ENCODE results near the gene ZNF418. TPM values are rescaled to one million over a fixed set of nuclear protein-coding genes. Genes with fewer than 3 reads are reported as not detected.
"Not testable (repeated sequence)": the region's sequence is repeated elsewhere in the genome, so short reads cannot be mapped to it uniquely, and the experiment has no call there.

Gene ZNF418
- total RNA-seq, 1 donor from 2014 or later: 10.4 TPM

- H3K9ac ChIP-seq (ENCODE audit: low read length): no peak overlapping the region
- FAIRE-seq: no peak
- Mint-ChIP-seq H3K9me3 (ENCODE audit: unreplicated experiment) (peaks cover 26% of the 10 kb centered on the region), H3K4me3 (ENCODE audit: unreplicated experiment) (peak overlapping the region; percentile 96), H3K27me3 (ENCODE audit: low read depth, unreplicated experiment) (no peaks in the 10 kb centered on the region), H3K4me1 (ENCODE audit: low read depth, unreplicated experiment) (peaks cover 4% of the 10 kb centered on the region), H3K36me3 (ENCODE audit: low read depth, unreplicated experiment) (peaks cover 56% of the 10 kb centered on the region), H3K27ac (ENCODE audit: unreplicated experiment) (no peak overlapping the region)
- H3K4me1 ChIP-seq (ENCODE audit: insufficient read depth, low read length): peaks cover 4% of the 10 kb centered on the region
- no peak for DNase-seq (ENCODE audit: low read depth)
- H3K27me3 ChIP-seq (ENCODE audit: insufficient read depth, low read length): no peaks in the 10 kb centered on the region
- peaks cover 2% of the 10 kb centered on the region for H3K36me3 ChIP-seq (ENCODE audit: insufficient read depth, low read length)
- H3K79me2 ChIP-seq (ENCODE audit: insufficient read depth, low read length): no peaks in the 10 kb centered on the region
- no peak overlapping the region for H2AFZ ChIP-seq (ENCODE audit: low read depth, low read length)
- no peak overlapping the region for H3K4me3 ChIP-seq (ENCODE audit: insufficient read depth, low read depth, low read length)
- H3K9me3 ChIP-seq (ENCODE audit: insufficient read depth, low read depth, low read length): peaks cover 43% of the 10 kb centered on the region
- H3K27ac ChIP-seq (ENCODE audit: low read depth, low read length): no peak overlapping the region
- H4K20me1 ChIP-seq (ENCODE audit: insufficient read depth, low read length): no peaks in the 10 kb centered on the region
- peak overlapping the region; percentile 89 for H3K4me2 ChIP-seq (ENCODE audit: low read length)
- TF ChIP-seq, protein P1, sequence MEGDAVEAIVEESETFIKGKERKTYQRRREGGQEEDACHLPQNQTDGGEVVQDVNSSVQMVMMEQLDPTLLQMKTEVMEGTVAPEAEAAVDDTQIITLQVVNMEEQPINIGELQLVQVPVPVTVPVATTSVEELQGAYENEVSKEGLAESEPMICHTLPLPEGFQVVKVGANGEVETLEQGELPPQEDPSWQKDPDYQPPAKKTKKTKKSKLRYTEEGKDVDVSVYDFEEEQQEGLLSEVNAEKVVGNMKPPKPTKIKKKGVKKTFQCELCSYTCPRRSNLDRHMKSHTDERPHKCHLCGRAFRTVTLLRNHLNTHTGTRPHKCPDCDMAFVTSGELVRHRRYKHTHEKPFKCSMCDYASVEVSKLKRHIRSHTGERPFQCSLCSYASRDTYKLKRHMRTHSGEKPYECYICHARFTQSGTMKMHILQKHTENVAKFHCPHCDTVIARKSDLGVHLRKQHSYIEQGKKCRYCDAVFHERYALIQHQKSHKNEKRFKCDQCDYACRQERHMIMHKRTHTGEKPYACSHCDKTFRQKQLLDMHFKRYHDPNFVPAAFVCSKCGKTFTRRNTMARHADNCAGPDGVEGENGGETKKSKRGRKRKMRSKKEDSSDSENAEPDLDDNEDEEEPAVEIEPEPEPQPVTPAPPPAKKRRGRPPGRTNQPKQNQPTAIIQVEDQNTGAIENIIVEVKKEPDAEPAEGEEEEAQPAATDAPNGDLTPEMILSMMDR (IDR thresholded peaks at IDR 0.05; ENCODE audit: insufficient read depth, low read depth, low read length): no peak
- no peak for TF ChIP-seq EZH2 (IDR thresholded peaks at IDR 0.05; ENCODE audit: insufficient read depth, low read length)
Measured at GRCh38 chr19:57935731-57936130, 529 bp upstream of the ZNF418 start.

GRCh38 chr19:57927587-57927986, 7.6 kb downstream of the ZNF418 start:
- Histone ChIP-seq H3K36me3 (ENCODE audit: insufficient read depth, low read length) (peaks cover 21% of the 10 kb centered on the region), H3K79me2 (ENCODE audit: insufficient read depth, low read length) (no peaks in the 10 kb centered on the region), H3K9me3 (ENCODE audit: insufficient read depth, low read depth, low read length) (peaks cover 67% of the 10 kb centered on the region), H4K20me1 (ENCODE audit: insufficient read depth, low read length) (no peaks in the 10 kb centered on the region), H3K4me2 (ENCODE audit: low read length) (no peak overlapping the region), H3K4me1 (ENCODE audit: insufficient read depth, low read length) (no peaks in the 10 kb centered on the region), H3K9ac (ENCODE audit: low read length) (no peak overlapping the region), H3K4me3 (ENCODE audit: insufficient read depth, low read depth, low read length) (no peak overlapping the region), H3K27ac (ENCODE audit: low read depth, low read length) (no peak overlapping the region), H3K27me3 (ENCODE audit: insufficient read depth, low read length) (no peaks in the 10 kb centered on the region), H2AFZ (ENCODE audit: low read depth, low read length) (no peak overlapping the region)
- Mint-ChIP-seq H3K36me3 (ENCODE audit: low read depth, unreplicated experiment) (peaks cover 73% of the 10 kb centered on the region), H3K4me1 (ENCODE audit: low read depth, unreplicated experiment) (no peaks in the 10 kb centered on the region), H3K9me3 (ENCODE audit: unreplicated experiment) (peaks cover 52% of the 10 kb centered on the region), H3K27ac (ENCODE audit: unreplicated experiment) (no peak overlapping the region), H3K27me3 (ENCODE audit: low read depth, unreplicated experiment) (no peaks in the 10 kb centered on the region), H3K4me3 (ENCODE audit: unreplicated experiment) (peak overlapping the region; percentile 41)
- TF ChIP-seq, protein P1 (IDR thresholded peaks at IDR 0.05; ENCODE audit: insufficient read depth, low read depth, low read length): no peak
- no peak for TF ChIP-seq EZH2 (IDR thresholded peaks at IDR 0.05; ENCODE audit: insufficient read depth, low read length)
- DNase-seq (ENCODE audit: low read depth): no peak
- no peak for FAIRE-seq

GRCh38 chr19:57916168-57916995, 18.8 kb downstream of the ZNF418 start, which contains the start of gene ZNF417:
Gene ZNF417, minus strand, starts transcription at chr19:57916592. Its CDS starts 181 bp downstream, at chr19:57916411.
- Histone ChIP-seq H3K27ac (ENCODE audit: low read depth, low read length) (peak within 1 kb of the TSS; percentile 40), H2AFZ (ENCODE audit: low read depth, low read length) (peak within 1 kb of the TSS; percentile 53), H3K79me2 (ENCODE audit: insufficient read depth, low read length) (peaks cover 36% of the 10 kb centered on the region), H3K4me3 (ENCODE audit: insufficient read depth, low read depth, low read length) (peak within 1 kb of the TSS; percentile 89), H3K4me2 (ENCODE audit: low read length) (peak within 1 kb of the TSS; percentile 90), H3K9ac (ENCODE audit: low read length) (peak within 1 kb of the TSS; percentile 87)
- H3K27me3 ChIP-seq (ENCODE audit: insufficient read depth, low read length); H3K36me3 ChIP-seq (ENCODE audit: insufficient read depth, low read length); H3K9me3 Mint-ChIP-seq (ENCODE audit: unreplicated experiment); H3K4me1 ChIP-seq (ENCODE audit: insufficient read depth, low read length); H4K20me1 ChIP-seq (ENCODE audit: insufficient read depth, low read length); H3K9me3 ChIP-seq (ENCODE audit: insufficient read depth, low read depth, low read length); H3K27me3 Mint-ChIP-seq (ENCODE audit: low read depth, unreplicated experiment): not testable (repeated sequence)
- H3K36me3 Mint-ChIP-seq (ENCODE audit: low read depth, unreplicated experiment): peaks cover 34% of the 10 kb centered on the region
- peaks cover 14% of the 10 kb centered on the region for H3K4me1 Mint-ChIP-seq (ENCODE audit: low read depth, unreplicated experiment)
- peak within 1 kb of the TSS; percentile 96 for H3K4me3 Mint-ChIP-seq (ENCODE audit: unreplicated experiment)
- peak within 1 kb of the TSS; percentile 85 for H3K27ac Mint-ChIP-seq (ENCODE audit: unreplicated experiment)
- DNase-seq (ENCODE audit: low read depth) (peak; percentile 95), FAIRE-seq (peak; percentile 13)
